Mesendoderm (in vitro differentiated cells): Measurements from ENCODE around the gene ADPRHL1.
A peak's percentile ranks its signal among the peaks of the same experiment; 100 is the strongest.

Experiments used
- DNase-seq: peaks from one replicate; pipeline ENCODE4 v3.0.0; 2013
- H2AK5ac ChIP-seq: 2 replicates; pipeline ENCODE4 v1.6.1; 2013; ENCODE audit warnings: low read length, inconsistent platforms
- H2BK120ac ChIP-seq: 2 replicates; pipeline ENCODE4 v1.6.1; 2013; ENCODE audit warnings: low read depth, mild to moderate bottlenecking, low read length, moderate library complexity, mixed read lengths
- H2BK15ac ChIP-seq: replicated peaks from 2 replicates; pipeline ENCODE4 v1.6.1; 2013; ENCODE audit warnings: low read depth, mild to moderate bottlenecking, moderate library complexity
- H2BK5ac ChIP-seq: 2 replicates; pipeline ENCODE4 v1.6.1; 2013; ENCODE audit warnings: low read length, inconsistent platforms
- H3K18ac ChIP-seq: 2 replicates; pipeline ENCODE4 v1.6.1; 2013; ENCODE audit warnings: mild to moderate bottlenecking, low read length, mixed read lengths
- H3K23ac ChIP-seq: one replicate; pipeline ENCODE4 v1.6.1; 2013; ENCODE audit warnings: low read length
- H3K27ac ChIP-seq: 2 replicates; pipeline ENCODE4 v1.5.1; 2013; ENCODE audit warnings: low read depth, mild to moderate bottlenecking, inconsistent platforms, low read length, moderate library complexity
- H3K27me3 ChIP-seq: 2 replicates; pipeline ENCODE4 v1.6.1; 2013; ENCODE audit warnings: low read length, control low read depth, mild to moderate bottlenecking, inconsistent platforms; ENCODE audit not compliant: insufficient read depth, poor library complexity
- H3K36me3 ChIP-seq: 2 replicates; pipeline ENCODE4 v1.6.1; 2013; ENCODE audit warnings: low read length, inconsistent platforms; ENCODE audit not compliant: control insufficient read depth, insufficient read depth
- H3K4ac ChIP-seq: one replicate; pipeline ENCODE4 v1.6.1; 2013; ENCODE audit warnings: low read depth, mild to moderate bottlenecking, low read length, moderate library complexity
- H3K4me1 ChIP-seq: 2 replicates; pipeline ENCODE4 v1.6.1; 2013; ENCODE audit warnings: low read depth, low read length, inconsistent platforms; ENCODE audit not compliant: control insufficient read depth
- H3K4me2 ChIP-seq: 2 replicates; pipeline ENCODE4 v1.6.1; 2013; ENCODE audit warnings: low read length
- H3K4me3 ChIP-seq: 2 replicates; pipeline ENCODE4 v1.5.1; 2013; ENCODE audit warnings: mild to moderate bottlenecking, low read length
- H3K56ac ChIP-seq: one replicate; pipeline ENCODE4 v1.6.1; 2013; ENCODE audit warnings: low read length
- H3K79me1 ChIP-seq: 2 replicates; pipeline ENCODE4 v1.6.1; 2013; ENCODE audit warnings: low read length, inconsistent platforms
- H3K79me2 ChIP-seq: 2 replicates; pipeline ENCODE4 v1.6.1; 2013; ENCODE audit warnings: mild to moderate bottlenecking, low read length; ENCODE audit not compliant: control insufficient read depth, insufficient read depth
- H3K9ac ChIP-seq: 2 replicates; pipeline ENCODE4 v1.6.1; 2013; ENCODE audit warnings: low read length, inconsistent platforms
- H4K5ac ChIP-seq: one replicate; pipeline ENCODE4 v1.6.1; 2013; ENCODE audit warnings: low read length
- H4K8ac ChIP-seq: one replicate; pipeline ENCODE4 v1.6.1; 2013; ENCODE audit warnings: low read depth, mild to moderate bottlenecking, control low read depth, low read length, moderate library complexity
- WGBS: extraction: QIAGEN DNeasy Blood & Tissue Kit; methylation state at CpG from one replicate; pipeline ENCODE4 v1.1.7; 2013; ENCODE audit warnings: low lambda C conversion rate, missing lambda C conversion rate; ENCODE audit not compliant: insufficient coverage; ENCODE audit errors: extremely low coverage; 5-methylcytosine and 5-hydroxymethylcytosine counted together

ADPRHL1 gene

DNA sequence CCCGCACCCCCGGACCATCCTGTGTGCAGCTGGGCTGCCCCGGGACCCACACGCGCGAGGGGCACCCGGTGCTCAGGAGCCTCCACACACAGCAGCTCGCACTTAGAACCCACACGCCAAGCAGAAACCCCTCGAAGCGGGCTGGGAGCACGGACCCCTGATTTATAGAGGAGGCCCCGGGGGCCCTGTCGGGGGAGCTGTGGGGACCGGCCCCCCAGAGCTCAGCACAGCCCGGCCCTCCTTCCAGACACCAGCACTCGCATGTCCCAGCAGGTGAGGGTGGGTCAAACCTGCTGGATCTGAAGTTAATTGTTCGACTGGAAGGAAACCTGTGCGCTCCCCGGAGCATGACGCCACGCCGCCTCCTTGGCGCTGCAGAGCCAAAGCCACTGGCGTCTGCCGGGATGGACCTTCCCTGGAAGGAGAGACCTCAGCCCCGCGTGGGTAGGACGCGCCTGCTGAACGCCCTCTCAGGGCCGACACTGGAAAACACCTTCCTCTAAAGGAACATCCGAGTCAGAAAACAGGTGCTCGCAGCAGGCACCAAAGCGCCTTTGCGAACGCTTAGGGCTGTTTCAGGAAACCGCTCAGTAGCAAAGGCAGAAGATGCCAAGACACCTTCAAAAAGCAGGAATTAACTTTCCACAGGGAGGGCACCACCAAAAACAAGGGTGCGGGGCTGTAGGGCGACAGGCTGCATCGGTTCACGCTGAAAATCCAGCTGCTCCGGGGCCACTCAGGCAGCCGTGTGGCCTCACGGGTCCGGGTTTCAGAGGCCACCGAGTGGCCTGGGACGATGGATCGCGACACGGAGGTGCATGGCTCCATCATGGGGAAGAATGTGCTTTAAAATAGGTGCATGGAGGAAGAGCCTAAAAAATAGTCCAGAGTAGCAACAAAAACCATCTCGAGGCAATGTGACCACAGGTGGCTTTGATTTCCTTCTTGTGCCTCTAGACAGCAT is 51.6 kb downstream of the ADPRHL1 start:
- H3K4me2 ChIP-seq, result no peak overlapping the region
- H3K79me1 ChIP-seq, result no peaks in the 10 kb centered on the region
- no peak overlapping the region for H3K18ac ChIP-seq
- H2BK5ac ChIP-seq, result no peak overlapping the region
- H4K8ac ChIP-seq, result no peak overlapping the region
- H2BK15ac ChIP-seq, result no peak overlapping the region
- no peak overlapping the region for H4K5ac ChIP-seq
- no peak overlapping the region for H3K9ac ChIP-seq
- H3K4me1 ChIP-seq, result peaks cover 3% of the 10 kb centered on the region
- no peak overlapping the region for H3K23ac ChIP-seq
- H3K79me2 ChIP-seq, result no peaks in the 10 kb centered on the region
- no peak overlapping the region for H3K4me3 ChIP-seq
- DNase-seq, result no peak
- no peak overlapping the region for H3K27ac ChIP-seq
- no peak overlapping the region for H3K56ac ChIP-seq
- no peak overlapping the region for H3K4ac ChIP-seq
- H3K36me3 ChIP-seq, result no peaks in the 10 kb centered on the region
- H2AK5ac ChIP-seq, result no peak overlapping the region
- no peak overlapping the region for H2BK120ac ChIP-seq
- WGBS, result no CpG with 5 or more reads among the region's 52 CpGs
- no peaks in the 10 kb centered on the region for H3K27me3 ChIP-seq

DNA sequence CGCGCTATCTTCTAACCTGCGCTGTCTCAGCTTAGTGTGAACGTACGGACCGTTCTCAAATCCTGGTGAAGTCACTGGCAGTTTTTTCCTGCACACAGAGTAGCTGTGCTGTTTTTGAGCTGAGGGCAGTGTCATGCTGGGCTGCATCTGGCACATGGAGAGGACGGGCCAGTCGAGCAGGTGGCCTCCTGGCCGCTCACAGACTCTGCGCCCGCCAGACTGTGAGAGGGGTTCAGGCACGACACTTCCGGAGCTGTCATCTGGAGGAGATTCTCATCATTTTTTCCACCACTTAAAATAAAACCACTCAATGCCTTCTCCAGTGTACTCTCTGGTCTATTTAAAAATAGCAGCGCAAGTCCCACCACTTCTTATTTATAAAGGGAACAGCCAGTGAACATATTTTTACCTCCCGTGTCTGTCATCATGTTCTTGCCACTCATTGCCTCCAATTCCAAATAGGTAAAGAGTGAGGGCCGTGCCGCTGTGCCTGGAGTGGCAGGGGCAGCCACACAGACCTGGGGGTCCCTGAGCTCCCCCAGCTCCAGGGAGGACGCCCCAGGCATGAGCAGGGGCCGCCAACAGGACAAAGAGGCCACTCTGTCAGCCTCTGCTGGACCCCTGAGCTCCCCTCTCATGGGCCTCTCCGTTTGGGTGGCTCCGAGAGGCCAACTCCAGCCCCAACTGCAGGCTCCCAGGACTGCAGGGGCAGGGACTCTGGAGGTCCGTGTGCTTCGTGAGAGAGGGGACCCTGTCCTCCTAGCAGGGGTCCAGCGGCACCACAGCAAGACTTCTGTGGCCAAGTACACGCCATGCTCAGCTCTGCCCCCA is 52.5 kb downstream of the ADPRHL1 start:
- H3K36me3 ChIP-seq, result no peaks in the 10 kb centered on the region
- H3K18ac ChIP-seq, result no peak overlapping the region
- H3K23ac ChIP-seq, result peak overlapping the region; percentile 66
- DNase-seq, result no peak
- no peak overlapping the region for H3K4me2 ChIP-seq
- no peak overlapping the region for H3K4ac ChIP-seq
- no peaks in the 10 kb centered on the region for H3K79me1 ChIP-seq
- WGBS, result no CpG with 5 or more reads among the region's 25 CpGs
- no peak overlapping the region for H3K56ac ChIP-seq
- no peaks in the 10 kb centered on the region for H3K27me3 ChIP-seq
- no peak overlapping the region for H2BK15ac ChIP-seq
- no peak overlapping the region for H2AK5ac ChIP-seq
- no peak overlapping the region for H3K9ac ChIP-seq
- H3K79me2 ChIP-seq, result no peaks in the 10 kb centered on the region
- no peak overlapping the region for H4K5ac ChIP-seq
- H3K27ac ChIP-seq, result no peak overlapping the region
- H3K4me3 ChIP-seq, result no peak overlapping the region
- H3K4me1 ChIP-seq, result peaks cover 3% of the 10 kb centered on the region
- no peak overlapping the region for H2BK120ac ChIP-seq
- H2BK5ac ChIP-seq, result no peak overlapping the region
- no peak overlapping the region for H4K8ac ChIP-seq

DNA sequence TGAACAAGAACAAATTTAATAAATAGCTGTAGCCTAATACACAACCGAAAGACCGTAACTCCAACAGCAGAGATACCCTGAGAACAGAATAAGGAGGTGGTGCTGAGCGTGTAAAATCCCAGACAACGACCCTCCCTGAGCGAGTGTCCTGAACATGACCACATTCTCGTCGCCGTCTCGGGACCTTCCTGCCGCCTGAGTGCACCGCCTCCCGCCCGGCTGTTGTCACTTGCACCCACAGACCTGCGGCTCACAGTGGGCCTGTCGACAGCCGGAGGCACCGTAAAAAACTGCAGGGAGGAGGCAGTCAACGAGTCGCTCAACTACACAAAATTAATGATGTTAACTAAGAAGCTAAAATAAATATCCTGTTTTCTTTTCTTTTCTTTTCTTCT is 53.5 kb downstream of the ADPRHL1 start:
- Histone ChIP-seq H3K27me3 (no peaks in the 10 kb centered on the region), H3K36me3 (no peaks in the 10 kb centered on the region), H3K4me1 (peaks cover 3% of the 10 kb centered on the region), H4K8ac (no peak overlapping the region), H2BK120ac (no peak overlapping the region), H3K56ac (no peak overlapping the region), H2BK15ac (no peak overlapping the region), H3K23ac (no peak overlapping the region), H4K5ac (no peak overlapping the region), H3K79me2 (no peaks in the 10 kb centered on the region), H3K4ac (no peak overlapping the region), H3K18ac (no peak overlapping the region), H3K27ac (no peak overlapping the region), H2AK5ac (no peak overlapping the region), H3K4me2 (no peak overlapping the region), H2BK5ac (no peak overlapping the region), H3K4me3 (no peak overlapping the region), H3K79me1 (no peaks in the 10 kb centered on the region), H3K9ac (no peak overlapping the region)
- no CpG with 5 or more reads among the region's 19 CpGs for WGBS
- DNase-seq, result no peak

DNA sequence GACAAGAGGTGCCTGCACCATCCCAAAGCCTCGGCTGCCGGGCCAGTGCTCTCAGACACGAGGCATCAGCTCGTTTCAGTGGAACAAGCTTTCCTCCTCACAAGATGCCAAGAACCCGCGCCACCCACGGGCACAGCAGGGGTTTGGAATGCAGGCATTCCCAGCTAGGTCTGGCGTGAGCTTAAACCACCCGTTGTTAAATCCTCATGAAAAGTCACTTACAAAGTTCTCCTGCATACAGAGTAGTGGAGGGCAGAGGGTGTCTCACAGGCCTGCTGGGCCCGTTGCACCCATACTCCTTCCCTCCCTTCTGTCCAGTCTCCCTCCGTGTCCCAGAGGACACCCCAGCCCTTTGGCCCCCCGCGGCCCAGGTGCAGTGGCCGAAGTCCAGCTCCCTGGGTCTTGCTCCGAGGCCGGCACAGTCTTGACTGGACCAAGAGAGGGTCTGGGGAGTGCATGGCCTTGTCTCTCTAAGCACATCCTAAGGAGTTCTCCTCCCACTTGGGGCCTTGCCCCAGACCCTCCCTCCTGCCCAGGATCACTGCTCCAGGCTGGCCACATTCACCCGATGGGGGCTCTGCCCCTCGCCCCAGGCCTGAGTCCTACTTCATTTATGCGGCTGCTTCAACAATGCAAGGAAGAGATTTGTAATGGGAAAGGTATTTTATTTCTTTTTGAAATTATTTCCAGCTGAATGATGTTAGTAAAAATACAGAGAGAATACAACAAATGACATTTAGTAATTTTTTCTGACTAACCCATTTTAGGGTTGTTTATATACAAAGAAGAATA is 54.1 kb downstream of the ADPRHL1 start:
- WGBS, result no CpG with 5 or more reads among the region's 19 CpGs
- no peak overlapping the region for H2BK15ac ChIP-seq
- no peak overlapping the region for H4K5ac ChIP-seq
- no peak overlapping the region for H3K27ac ChIP-seq
- H3K79me2 ChIP-seq, result no peaks in the 10 kb centered on the region
- H3K9ac ChIP-seq, result no peak overlapping the region
- no peak overlapping the region for H2AK5ac ChIP-seq
- no peak overlapping the region for H2BK120ac ChIP-seq
- H3K79me1 ChIP-seq, result no peaks in the 10 kb centered on the region
- no peak overlapping the region for H2BK5ac ChIP-seq
- no peak overlapping the region for H3K18ac ChIP-seq
- no peak overlapping the region for H3K4ac ChIP-seq
- no peaks in the 10 kb centered on the region for H3K27me3 ChIP-seq
- no peak overlapping the region for H4K8ac ChIP-seq
- H3K23ac ChIP-seq, result no peak overlapping the region
- H3K4me1 ChIP-seq, result peaks cover 3% of the 10 kb centered on the region
- DNase-seq, result peak; percentile 56
- H3K4me2 ChIP-seq, result no peak overlapping the region
- peak overlapping the region; percentile 5 for H3K56ac ChIP-seq
- H3K4me3 ChIP-seq, result no peak overlapping the region
- no peaks in the 10 kb centered on the region for H3K36me3 ChIP-seq

DNA sequence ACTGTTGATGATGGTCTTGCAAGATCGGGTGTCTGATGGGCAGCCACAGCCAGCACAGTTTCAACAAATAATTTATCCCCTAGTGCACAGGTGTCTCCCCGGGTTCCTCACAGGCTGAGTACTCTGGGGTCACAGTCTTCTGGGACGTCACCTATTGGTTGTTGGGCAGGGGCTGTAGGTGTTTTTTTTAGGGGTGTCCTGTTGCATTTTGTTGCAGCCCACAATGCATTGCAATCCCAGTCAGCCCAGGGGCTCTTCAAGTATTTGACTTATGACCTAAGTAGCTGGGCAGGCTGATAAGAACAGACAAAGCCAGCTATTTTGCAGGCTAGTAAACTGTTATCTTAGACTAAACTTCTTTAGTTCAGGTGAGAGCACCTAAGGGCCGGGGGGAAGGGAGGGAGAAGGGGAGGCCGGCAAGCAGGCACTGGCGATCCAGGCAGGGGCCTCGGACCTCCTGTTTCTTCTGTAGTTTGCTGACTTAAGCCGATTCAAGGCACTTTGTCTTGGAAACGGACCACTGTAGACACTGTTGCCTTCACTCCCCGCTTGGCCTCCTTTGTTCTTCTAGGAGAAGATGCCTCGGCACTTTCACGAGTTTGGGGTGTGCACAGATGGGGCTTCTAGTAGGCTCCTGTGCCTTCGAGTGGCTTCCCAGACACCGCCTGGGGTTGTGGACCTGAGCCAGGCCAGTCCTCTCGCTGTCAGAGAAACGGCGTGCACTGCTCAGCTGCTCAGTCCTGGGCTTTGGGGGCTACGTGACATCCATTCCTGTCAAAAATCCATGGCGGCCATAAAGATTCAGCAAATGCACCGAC is 55.5 kb downstream of the ADPRHL1 start:
- H4K8ac ChIP-seq, result no peak overlapping the region
- no peak overlapping the region for H2AK5ac ChIP-seq
- H3K79me1 ChIP-seq, result no peaks in the 10 kb centered on the region
- no CpG with 5 or more reads among the region's 20 CpGs for WGBS
- H3K4me3 ChIP-seq, result no peak overlapping the region
- no peaks in the 10 kb centered on the region for H3K36me3 ChIP-seq
- H2BK120ac ChIP-seq, result no peak overlapping the region
- H3K27ac ChIP-seq, result peak overlapping the region; percentile 46
- no peaks in the 10 kb centered on the region for H3K27me3 ChIP-seq
- no peak overlapping the region for H3K18ac ChIP-seq
- no peak overlapping the region for H3K56ac ChIP-seq
- no peak overlapping the region for H3K4me2 ChIP-seq
- H4K5ac ChIP-seq, result no peak overlapping the region
- peak; percentile 43 for DNase-seq
- no peak overlapping the region for H2BK5ac ChIP-seq
- H3K23ac ChIP-seq, result no peak overlapping the region
- no peak overlapping the region for H3K4ac ChIP-seq
- H3K79me2 ChIP-seq, result no peaks in the 10 kb centered on the region
- H2BK15ac ChIP-seq, result no peak overlapping the region
- no peak overlapping the region for H3K9ac ChIP-seq
- peaks cover 6% of the 10 kb centered on the region for H3K4me1 ChIP-seq
